Measurements from ENCODE around the gene ICA1.

Gene ICA1

DNA sequence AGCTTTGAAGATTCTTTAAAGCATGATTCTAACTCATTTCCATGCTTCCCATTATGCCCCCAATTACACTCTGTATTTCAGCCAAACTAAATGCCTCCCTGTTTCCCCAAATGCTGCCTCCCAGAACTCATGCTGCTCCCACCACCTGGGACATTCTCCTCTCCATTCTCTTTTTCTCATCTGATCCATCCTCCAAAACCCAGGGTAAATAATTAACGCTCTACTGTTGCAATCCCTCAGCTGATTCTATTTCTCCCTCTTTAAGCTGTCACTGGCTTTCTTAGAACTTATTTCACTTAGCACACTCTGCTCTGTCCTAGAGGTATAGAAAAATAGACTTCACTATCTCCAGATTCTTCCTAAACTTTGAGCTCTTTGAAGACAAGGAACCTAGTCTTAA lies 104.7 kb downstream of the ICA1 start:
- DNase-seq: no peak

GRCh38 chr7:8155836-8156235 lies 106.1 kb downstream of the ICA1 start:
- DNase-seq: no peak

- no peak for DNase-seq
These were observed 107.7 kb downstream of the ICA1 start for GRCh38 chr7:8154272-8154671.

DNA sequence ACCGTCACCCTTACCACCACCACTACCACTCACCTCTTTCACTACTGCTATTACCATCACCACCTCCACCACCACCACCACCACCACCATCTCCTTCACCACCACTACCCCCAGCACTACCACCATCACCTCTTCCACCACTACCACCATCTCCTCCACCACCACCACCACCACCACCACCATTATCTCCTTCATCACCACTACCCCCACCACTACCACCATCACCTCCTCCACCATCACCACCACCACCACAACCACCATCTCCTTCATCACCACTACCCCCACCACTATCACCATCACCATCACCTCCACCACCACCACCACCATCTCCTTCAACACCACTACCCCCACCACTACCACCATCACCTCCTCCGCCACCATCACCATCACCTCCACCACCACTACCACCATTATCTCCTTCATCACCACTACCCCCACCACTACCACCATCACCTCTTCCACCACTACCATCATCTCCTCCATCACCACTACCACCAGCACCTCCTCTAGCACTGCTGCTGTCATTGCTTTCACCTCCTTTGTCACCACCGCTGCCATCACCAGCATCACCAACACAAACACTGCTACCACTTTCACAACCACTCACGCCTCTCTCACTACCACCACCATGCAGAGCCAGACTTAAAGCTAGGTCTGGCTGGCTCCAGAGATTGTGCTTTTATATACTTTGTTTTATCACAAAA lies 109.3 kb downstream of the ICA1 start:
- no peak for DNase-seq

GRCh38 chr7:8151161-8151725 lies 110.7 kb downstream of the ICA1 start:
- no peak for DNase-seq

DNA sequence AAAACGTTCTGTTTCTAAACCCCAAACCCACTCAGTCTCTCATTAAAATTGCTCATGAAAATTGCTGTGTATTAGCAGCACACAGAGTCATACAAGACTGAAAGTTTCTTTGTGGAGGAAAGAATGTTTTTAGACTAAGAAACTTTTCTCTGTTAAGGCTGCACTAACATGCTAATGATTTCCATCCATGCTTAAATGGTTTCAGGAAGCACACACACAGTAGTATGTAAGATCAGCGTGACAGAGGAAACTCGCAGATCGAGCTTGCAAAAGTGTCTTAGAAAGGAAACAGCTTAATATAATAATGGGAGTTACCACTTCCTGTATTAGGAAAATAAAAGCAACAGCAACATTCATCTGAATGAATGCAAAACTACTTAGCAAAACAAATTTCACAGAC lies 112.7 kb downstream of the ICA1 start:
- peak; percentile 3 for DNase-seq

DNA sequence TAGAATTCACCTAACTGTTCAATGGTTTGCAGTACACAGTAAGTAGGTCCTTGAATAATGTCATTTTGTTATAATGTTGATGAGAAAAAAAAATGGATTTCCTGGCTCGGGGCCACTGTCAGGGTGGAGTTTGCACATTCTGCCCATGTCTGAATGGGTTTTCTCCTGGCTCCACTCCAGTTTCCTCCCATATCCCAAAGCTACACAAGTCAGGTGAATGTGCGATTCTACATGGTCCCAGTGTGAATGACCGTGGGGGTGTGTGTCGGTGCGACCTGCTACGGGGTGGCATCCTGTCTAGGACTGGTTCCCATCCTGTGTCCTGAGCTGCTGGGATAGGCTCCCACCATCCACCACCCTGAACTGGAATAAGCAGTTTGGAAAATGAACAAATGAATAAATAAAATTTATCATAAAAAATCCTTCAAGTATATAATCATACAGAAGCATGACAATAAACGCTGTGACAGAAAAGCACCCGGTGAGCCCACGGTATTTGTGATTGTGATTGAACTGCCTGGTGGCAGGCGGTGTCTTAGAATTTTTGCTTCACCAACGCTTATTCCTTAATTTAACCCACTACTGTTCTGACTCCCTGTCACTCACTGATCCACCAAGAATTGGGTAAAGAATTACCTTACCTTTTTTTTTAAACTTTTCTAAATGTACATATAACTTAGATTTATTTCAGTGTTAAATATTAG lies 114.1 kb downstream of the ICA1 start:
- no peak for DNase-seq

DNA sequence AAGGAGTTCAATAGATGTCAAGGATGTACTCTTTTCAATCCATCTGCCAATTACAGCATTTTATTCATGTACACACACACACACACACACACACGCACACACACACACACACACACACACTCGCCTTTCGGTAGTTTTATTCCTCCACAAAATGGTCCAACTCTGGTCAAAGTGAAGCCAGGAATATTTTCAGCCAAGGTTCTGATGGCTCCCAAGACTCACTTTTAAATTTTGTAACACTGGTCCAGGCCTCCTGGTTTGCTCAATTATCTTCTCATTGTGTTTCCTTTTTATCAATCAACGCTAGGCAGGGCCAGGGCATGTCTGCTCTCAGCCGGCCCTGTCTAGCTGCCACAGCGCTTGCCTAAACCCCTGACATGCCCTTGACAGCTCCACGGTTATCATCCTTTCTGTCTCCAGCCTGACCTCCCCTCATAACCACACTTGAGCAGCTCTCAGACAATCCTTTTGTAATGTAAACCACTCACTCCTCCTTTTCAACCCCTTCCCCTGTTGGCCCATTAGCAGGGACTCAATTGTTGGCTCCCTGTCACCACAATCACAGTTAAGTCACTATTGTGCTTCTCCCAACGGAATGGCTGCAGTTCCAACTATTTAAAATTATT lies 115.1 kb downstream of the ICA1 start:
- DNase-seq: no peak

DNA sequence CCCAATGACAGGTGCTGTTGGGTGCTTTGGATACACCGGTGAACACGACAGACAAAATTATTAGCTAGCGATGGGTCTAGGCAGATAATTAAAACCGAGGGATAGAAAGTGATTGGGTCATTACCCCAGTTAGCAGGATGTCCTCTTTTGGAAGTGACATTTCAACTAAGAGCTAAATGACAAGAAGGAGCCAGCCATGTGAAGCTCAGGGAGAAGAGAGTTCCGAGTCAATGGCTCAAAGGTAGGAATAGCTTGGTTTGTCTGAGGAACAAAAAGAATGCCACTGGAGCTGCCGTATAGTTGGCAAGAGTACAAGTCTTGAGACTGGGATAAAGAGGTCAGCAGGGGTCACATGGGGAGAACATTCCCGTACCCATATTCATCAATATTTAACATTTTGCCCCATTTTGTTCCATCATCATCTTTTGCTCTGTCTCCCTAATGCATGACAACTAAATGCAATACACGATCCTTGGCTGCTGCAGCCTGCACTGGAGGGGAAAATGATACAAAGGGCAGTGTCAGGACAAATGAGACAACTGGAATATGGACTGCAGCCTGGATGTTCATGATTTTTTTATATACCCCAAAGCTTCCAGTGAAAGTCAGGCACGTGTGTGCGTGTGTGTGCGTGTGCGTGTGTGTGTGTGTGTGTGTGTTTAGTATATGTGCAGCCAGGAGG lies 115.7 kb downstream of the ICA1 start:
- DNase-seq: no peak

- no peak for DNase-seq
These were observed 117.1 kb downstream of the ICA1 start for GRCh38 chr7:8144856-8145255.

GRCh38 chr7:8143151-8143874 lies 118.7 kb downstream of the ICA1 start:
- no peak for DNase-seq

DNA sequence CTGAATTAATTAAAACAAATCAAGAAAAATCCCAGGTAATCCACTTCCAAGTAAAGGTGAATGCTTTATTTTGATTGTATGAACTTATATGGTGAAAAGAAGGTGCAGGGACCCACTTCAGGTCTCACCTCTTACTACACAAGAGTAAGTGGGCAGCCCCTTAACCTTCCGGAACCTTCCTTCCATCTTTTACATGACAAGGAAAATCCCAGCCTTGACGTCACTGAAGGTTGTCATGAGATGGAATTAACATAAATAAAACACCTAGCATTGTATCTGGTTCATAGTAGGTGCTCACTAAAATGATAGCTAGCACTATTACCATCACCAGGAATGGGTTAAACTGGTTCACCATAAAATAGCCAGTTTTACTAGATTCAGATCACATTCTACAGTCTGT lies 119.5 kb downstream of the ICA1 start:
- no peak for DNase-seq

GRCh38 chr7:8141070-8141469 lies 120.9 kb downstream of the ICA1 start:
- DNase-seq: no peak

DNA sequence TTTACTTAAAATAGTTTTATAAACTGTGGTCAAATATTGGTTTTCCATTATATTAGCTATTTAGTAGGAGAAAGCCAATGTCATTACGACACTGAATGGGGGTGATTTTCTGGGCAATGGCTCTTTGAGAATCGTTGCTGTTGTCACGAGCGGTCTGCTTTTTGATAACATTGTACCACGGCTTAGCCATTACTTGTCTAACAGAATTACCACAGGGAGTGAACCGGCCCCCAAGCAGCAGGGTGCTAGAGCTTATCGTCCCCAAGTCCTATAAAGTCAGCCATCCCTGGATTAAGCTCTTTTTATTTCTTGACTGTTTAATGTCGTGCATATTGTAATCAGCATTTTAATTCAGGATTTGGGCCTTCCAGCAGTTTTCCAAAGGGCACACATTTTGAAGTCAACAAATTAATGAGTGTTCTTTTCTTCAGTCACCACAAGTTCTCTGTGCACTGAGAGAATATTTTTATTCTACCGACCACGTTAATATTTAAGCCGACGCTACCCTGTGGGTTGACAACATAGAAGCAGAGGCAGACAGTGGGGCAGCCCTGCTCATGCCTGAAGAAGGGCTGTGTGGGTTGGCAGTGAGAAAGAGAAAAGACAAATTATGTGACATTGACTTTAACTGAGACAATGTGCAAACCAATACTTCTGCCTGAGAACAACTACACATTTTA lies 125.8 kb downstream of the ICA1 start:
- no peak for DNase-seq

DNA sequence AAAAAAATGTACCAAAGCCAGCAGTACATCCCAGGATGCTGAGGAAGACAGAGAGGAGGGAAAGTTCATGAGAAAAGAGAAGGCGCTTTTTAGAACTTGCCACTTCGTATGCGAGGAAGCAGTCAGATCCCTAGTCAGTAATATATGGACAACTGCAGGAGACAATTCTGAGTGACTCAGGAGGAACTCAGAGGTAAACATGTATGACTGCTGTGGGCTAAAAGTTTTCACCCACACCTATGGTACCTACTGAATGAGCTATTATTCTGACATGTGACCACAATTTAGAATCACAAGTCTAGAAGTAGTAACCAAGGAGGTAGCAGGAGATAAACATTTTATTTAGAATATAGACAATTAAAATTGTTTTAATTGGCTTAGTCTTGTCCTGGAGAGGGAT lies 126.5 kb downstream of the ICA1 start:
- DNase-seq: no peak

DNA sequence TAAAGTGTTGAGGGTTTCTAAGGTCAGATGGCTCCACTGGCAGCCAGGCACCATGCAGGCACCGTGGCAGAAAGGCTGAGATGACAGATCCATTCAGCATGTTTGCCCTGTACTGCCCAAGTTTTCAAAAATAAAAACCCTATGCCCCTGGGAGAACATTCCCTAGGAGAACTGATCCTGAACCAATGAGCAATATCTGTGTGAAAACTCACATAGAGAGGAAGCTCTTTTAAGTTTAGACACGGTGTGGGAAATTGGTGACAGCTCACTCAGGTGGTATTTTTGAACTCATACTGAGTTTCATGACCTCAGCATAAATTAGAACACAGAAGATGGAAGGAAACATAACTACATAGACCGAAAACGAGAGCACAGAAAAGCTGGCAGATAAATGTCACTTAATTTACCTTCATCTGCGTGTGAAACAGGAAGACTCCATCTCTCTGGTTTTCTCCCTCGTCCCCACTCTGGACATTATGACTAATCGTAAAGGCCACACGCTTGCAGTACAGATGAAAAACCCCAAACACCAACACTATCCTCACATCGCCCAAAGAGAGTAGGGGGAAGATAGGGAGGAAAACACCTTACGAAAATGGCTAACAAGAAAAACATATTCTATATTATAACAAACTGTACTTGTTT lies 127.8 kb downstream of the ICA1 start:
- DNase-seq: no peak

GRCh38 chr7:8133188-8133848 lies 128.6 kb downstream of the ICA1 start:
- DNase-seq: no peak

DNA sequence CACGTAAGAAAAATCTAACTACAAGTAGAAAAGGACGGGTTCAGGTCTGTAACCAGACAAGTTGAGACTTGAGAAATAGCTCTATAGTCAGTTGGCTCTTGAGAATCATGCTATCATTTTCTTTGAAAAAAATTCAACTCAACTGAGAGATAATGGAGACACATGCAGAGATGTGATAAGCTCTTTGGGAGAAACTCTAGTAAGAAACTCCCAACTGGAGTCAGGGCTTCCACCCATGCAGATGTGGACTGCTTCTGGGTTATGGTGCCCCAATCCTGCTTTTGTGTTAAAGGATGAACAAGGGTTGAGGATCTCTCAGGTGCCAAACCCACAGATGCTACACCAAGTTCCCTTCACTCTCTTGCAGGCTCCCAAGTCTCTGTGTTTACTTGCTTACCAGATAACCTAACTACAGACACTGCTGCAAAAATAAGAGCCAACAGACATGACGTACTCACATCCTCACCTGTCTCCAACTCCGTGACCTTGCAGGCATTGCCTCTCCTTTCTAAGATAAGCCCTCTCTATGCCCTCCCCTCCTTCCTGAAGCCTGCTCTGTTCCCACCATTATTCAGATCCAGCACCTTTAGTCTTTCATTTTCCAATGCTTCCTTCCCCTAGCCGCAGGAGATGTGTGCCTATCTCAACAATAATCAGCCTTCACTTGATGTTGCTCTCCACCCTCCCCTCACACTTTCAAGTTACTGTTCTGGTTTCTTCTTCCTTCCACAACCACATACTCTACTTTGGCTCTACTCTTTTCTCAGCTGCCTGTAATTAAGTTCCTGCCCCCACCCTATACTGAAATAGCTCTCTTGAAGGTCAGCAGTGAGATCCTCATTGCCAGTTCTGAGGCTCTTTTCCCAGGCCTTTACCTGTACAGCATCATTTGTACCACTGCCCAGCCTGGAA lies 130.0 kb downstream of the ICA1 start:
- DNase-seq: no peak

GRCh38 chr7:8130663-8131062 lies 131.3 kb downstream of the ICA1 start:
- no peak for DNase-seq

DNA sequence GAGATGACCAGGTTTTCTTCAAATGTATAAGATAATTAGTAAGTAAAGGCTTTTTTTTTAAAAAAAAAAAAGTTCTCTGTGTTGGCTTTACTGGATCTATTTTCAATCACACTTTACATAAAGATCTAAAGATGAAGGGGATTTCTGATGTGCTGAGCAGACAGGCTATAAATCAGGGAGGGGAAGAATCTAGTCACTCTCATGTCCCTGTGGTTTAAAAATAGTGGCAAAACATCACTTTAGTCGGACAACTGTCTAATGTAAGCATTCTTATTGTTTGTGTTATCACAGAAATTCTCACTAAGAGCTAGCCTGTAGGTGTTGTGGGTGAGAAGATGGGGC lies 132.7 kb downstream of the ICA1 start:
- DNase-seq: no peak

Data from fibroblast of skin of abdomen (primary cell).